Motor neuron (in vitro differentiated cells): ENCODE data around the gene SBK1. TPM values are rescaled to one million over a fixed set of nuclear protein-coding genes. Genes with fewer than 3 reads are reported as not detected.

ENCODE experiments used
- ATAC-seq, 8 experiments: fragments of 200-7000 bp; cut with Tn5 transposase; replicated peaks in 6 of 8; 2 replicates each; pipeline ENCODE4 v1.8.0; 2021; ENCODE audit warnings: mild to moderate bottlenecking in 8 of 8, moderate library complexity in 8 of 8
- H3K27ac ChIP-seq, 2 donors: fragments of 250-450 bp; sonication (Bioruptor Pico); 2 replicates each; pipeline ENCODE4 v1.9.0; 2021; ENCODE audit warnings: antibody characterized with exemption in 2 of 2, mild to moderate bottlenecking in 2 of 2, moderate library complexity in 1 of 2
- H3K4me1 ChIP-seq, 2 donors: fragments of 250-450 bp; sonication (Bioruptor Pico); replicated peaks in 1 of 2; 2 replicates each; pipeline ENCODE4 v1.6.1; 2021; ENCODE audit warnings: antibody characterized with exemption in 2 of 2, mild to moderate bottlenecking in 2 of 2, moderate library complexity in 1 of 2
- H3K4me3 ChIP-seq, 5 donors: fragments of 250-450 bp; sonication (Bioruptor Pico); 2 replicates each; pipeline ENCODE4 v1.9.0; 2021; ENCODE audit warnings: antibody characterized with exemption in 5 of 5, mild to moderate bottlenecking in 5 of 5, moderate library complexity in 4 of 5
- WGBS, 10 experiments: fragments of 450-650 bp; shearing (Covaris generic); methylation state at CpG; one replicate each; pipeline ENCODE4 v1.0.0; 2022; 5-methylcytosine and 5-hydroxymethylcytosine counted together
- in situ Hi-C, 9 experiments: fragments of 400-800 bp; cut with MboI; loops; one replicate each; pipeline ENCODE4 v1.15.0; 2021; ENCODE audit warnings: low sequenced_read_pairs in 9 of 9, low pct_unique_long_range_greater_than_20kb in 2 of 9; ENCODE audit not compliant: unreplicated experiment in 9 of 9
- total RNA-seq, 8 experiments: library from RNA; unstranded; fragments of 300-600 nt; gene quantifications; 2 replicates each; pipeline versions ENCODE4 v1.2.3 to v1.2.4, GENCODE V29; 2022

SBK1 gene
- total RNA-seq, 8 experiments from 2014 or later = 0.20 to 39.7 (median 19.3) TPM

DNA sequence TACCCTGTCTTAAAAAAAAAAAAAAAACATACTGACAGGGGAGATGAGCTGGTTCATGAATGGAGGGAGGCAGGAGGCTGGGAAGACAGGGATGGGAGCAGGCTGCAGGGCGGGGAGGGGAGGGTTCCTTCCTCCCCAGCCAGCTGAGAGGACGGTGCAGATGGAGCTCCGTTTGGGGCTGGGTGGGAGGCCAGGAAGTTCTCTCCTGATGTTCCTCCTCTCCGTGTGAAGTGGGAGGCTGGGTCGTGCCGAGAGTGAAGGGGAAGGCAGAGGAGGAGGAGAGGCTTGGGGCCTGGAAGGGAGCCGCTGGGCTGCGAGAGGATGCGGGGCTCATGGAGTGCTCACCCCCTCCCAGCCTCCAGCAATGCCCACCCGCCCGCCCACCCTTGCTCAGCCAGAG lies 21.3 kb downstream of the SBK1 start:
- in situ Hi-C loops = no loop called here
- Histone ChIP-seq H3K4me3 (no peak overlapping the region), H3K4me1 (no peaks in the 10 kb centered on the region), H3K27ac (no peak overlapping the region)
- WGBS, 10 experiments = 50% methylated on average over 3 of the region's 11 CpGs; no CpG with 5 or more reads in 9 of the 10 experiments
- ATAC-seq = no peak

DNA sequence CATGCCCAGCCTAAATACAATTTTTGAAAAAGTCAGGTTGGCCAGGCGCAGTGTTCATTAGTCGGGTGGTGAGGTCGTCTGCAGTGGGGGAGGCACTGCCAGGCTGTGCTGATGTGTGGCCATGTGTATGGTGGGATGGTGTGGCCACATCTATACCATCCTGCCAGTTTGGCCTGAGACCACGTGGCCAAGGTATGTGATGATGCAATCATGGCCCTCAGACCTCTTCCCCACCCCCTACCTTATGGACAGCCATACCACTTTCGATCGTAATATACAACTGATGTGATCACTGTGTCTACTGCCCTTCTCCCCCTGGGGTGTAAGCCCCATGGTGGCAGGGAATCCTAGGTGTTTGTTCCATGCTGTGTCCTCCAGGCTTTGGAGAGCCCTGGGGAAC lies 23.7 kb downstream of the SBK1 start:
- Histone ChIP-seq H3K4me1 (no peaks in the 10 kb centered on the region), H3K4me3 (no peak overlapping the region), H3K27ac (no peak overlapping the region)
- in situ Hi-C loops = no loop called here
- 73 to 92% (median 90%) methylated on average over 2 to 6 of the region's 6 CpGs; no CpG with 5 or more reads in 7 of the 10 experiments for WGBS, 10 experiments
- no peak for ATAC-seq

DNA sequence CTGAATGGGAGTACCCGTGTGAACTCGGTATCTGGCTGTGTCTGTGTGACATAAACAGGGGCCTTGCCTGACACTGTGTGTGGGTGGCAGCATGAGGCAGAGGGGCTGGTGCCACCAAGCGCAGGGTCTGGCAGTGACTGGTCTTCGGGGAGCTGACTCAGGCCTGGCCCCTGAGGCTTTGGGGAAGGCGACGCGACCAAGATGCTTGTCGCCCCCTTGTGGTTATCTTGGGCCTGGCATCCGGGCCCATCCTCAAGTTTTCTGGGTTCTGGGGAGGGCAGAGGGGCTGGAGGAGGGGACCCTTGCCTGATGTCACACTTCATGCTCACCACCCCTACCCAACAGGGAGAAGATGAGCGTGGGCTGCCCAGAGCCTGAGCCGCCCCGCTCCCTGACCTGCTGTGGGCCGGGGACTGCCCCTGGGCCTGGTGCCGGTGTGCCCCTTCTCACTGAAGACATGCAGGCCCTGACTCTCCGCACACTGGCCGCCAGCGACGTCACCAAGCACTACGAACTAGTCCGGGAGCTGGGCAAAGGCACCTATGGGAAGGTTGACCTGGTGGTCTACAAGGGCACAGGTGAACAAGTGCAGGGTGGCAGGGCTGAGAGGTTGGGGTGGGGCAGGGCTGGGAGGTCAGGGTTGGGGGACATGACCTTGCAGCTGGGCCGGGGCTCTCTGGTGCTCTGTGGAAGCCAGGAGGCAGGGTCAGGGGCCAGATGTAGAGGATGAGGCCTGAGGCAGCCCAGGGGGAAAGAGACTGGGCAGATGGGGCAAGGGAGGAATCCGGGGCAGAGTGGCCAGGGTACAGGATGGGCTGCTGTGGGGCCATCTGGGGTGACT lies 24.9 kb downstream of the SBK1 start:
- in situ Hi-C loops = no loop called here
- ATAC-seq = peak; percentile 46 to 88 (median 78)
- no peak overlapping the region for H3K27ac ChIP-seq

DNA sequence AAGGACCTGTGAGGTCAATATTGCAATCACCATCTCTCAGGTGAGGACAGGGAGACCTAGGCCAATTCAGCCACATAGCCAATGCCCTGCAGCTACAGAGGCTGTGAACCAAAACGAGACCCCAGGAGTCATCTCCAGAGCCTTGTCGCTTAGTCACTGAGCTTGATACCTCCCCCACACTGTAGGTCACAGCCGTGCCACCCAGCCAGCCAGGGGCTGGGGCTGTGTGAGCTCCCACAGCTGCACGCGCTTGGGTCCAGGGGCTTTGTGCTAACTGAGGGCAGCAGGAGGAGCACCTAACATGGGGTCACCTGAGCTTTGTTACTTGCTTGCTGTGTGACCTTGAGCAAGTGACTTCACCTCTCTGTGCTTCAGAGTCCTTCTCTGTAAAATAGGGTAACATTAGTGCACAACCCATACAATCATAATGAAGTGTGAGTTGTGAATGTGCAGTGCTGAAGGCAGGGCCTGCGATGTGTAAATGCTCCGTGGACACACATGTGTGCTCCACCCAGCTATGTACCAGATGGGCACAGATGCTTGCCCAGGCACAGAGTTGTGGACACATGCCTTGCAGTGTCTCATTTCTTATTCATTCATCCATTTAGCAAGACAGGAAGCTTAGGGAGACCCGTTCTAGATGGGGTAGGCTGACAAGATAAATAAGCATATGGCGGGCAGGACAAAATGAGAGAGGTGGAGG lies 25.9 kb downstream of the SBK1 start:
- in situ Hi-C loops = no loop called here
- WGBS, 10 experiments = 0 to 100% (median 65%) methylated on average over 1 to 2 of the region's 9 CpGs; no CpG with 5 or more reads in 6 of the 10 experiments
- Histone ChIP-seq H3K4me1 (no peaks in the 10 kb centered on the region), H3K4me3 (no peak overlapping the region), H3K27ac (no peak overlapping the region)
- ATAC-seq = peak in 3 of 8 experiments; percentile 7 to 68 (median 54)

More for the DNA sequence above, 24.9 kb downstream of the SBK1 start:
- H3K4me1 ChIP-seq = no peaks in the 10 kb centered on the region
- 0 to 56% (median 18%) methylated on average over 1 to 5 of the region's 22 CpGs; no CpG with 5 or more reads in 6 of the 10 experiments for WGBS, 10 experiments
- no peak overlapping the region for H3K4me3 ChIP-seq

DNA sequence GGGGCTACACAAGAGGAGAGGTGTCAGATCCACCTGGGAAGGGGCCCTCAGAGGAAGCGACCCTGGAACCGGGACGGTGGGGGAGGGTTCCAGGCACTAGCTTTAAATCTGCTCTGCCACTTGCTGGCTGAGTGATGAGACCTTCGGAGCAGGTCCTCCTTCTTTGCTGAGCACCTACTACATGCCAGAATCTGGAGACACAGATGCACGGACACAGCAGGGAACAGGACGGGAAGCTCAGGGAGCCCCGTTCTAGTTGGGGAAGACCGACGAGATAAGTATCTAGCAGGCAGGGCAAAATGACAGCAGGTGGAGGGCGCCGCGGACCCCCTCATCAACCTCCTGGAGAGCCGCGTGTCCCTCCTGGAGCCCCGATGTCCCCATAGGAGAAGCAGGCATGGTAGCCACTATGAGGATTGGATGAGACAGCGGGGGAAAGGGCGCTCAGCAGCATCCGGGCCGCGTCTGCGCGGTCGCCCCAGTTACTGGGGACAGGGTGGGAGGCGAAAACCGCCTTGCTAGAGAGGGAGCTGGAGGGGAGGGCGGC lies 27.2 kb downstream of the SBK1 start:
- no peaks in the 10 kb centered on the region for H3K4me1 ChIP-seq
- ATAC-seq = no peak
- H3K4me3 ChIP-seq = no peak overlapping the region
- no peak overlapping the region for H3K27ac ChIP-seq
- WGBS, 10 experiments = 0 to 97% (median 49%) methylated on average over 1 to 7 of the region's 26 CpGs; no CpG with 5 or more reads in 6 of the 10 experiments
- in situ Hi-C loops = no loop called here

DNA sequence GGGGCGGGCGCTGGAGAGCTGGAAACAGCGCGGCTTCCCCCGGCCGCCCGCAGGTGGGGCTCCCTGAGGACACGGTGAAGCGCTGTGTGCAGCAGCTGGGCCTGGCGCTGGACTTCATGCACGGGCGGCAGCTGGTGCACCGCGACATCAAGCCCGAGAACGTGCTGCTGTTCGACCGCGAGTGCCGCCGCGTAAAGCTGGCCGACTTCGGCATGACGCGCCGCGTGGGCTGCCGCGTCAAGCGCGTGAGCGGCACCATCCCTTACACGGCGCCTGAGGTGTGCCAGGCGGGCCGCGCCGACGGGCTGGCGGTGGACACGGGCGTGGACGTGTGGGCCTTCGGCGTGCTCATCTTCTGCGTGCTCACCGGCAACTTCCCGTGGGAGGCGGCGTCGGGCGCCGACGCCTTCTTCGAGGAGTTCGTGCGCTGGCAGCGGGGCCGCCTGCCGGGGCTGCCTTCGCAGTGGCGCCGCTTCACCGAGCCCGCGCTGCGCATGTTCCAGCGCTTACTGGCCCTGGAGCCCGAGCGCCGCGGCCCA lies 27.8 kb downstream of the SBK1 start:
- WGBS, 10 experiments = 94 to 100% (median 97%) methylated on average over 4 to 15 of the region's 73 CpGs; no CpG with 5 or more reads in 7 of the 10 experiments
- Histone ChIP-seq H3K4me1 (no peaks in the 10 kb centered on the region), H3K27ac (no peak overlapping the region), H3K4me3 (no peak overlapping the region)
- ATAC-seq = no peak
- in situ Hi-C loops = no loop called here

DNA sequence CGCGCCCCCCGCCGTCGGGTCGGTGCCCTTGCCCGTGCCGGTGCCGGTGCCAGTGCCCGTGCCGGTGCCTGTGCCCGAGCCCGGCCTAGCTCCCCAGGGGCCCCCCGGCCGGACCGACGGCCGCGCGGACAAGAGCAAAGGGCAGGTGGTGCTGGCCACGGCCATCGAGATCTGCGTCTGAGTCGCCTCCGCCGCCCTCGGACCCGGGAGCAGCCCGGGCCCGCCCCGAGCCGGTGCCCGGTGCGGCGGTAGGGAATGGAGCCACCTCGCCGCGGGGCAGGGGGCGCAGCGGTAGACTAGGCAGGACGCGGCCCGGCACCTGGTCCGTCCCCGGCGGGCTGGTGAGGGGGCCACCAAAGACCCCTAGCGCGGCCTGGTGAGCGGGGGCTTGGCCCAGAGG lies 28.4 kb downstream of the SBK1 start:
- no peak for ATAC-seq
- Histone ChIP-seq H3K4me1 (no peaks in the 10 kb centered on the region), H3K27ac (no peak overlapping the region), H3K4me3 (no peak overlapping the region)
- in situ Hi-C loops = no loop called here
- WGBS, 10 experiments = 93 to 100% methylated on average over 2 to 9 of the region's 49 CpGs; no CpG with 5 or more reads in 8 of the 10 experiments

DNA sequence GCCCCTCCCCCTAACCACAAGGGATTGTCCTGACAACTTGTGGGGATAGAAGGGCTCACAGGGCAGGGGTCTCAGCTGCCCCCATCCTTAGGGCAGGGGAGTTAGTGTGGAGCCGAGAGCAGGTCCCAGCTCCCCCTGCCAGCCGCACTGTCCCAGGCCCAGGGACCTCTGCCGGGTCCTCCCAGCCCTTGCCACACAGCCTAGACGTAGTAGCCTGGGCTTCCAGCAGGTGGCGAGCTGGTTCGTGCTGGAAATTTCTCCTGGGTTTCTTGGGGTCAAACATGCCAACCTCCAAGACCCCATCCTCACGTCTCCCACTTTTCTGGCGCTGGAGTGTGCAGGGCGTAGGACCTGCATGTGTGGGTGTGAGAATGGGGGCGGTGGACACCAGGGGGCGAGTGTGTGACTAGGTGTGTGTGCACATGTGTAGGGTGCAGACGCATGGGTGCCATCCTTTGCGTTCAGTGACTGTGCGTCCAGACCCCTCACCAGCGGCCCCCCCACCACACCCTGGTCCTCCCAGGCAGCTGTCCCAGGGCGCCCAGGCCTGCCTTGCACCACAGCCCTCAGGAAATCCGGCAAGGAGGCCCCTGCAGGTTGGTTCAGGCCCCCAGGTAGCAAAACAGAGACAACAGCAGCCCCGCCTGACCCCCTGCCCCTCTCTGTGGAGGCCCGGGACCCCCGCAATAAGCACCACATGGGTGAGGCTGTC lies 29.5 kb downstream of the SBK1 start:
- peak in 7 of 8 experiments; percentile 24 to 77 (median 34) for ATAC-seq
- Histone ChIP-seq H3K4me1 (no peaks in the 10 kb centered on the region), H3K4me3 (no peak overlapping the region), H3K27ac (no peak overlapping the region)
- 40 to 60% methylated on average over 1 to 2 of the region's 20 CpGs; no CpG with 5 or more reads in 8 of the 10 experiments for WGBS, 10 experiments
- in situ Hi-C loops = no loop called here

DNA sequence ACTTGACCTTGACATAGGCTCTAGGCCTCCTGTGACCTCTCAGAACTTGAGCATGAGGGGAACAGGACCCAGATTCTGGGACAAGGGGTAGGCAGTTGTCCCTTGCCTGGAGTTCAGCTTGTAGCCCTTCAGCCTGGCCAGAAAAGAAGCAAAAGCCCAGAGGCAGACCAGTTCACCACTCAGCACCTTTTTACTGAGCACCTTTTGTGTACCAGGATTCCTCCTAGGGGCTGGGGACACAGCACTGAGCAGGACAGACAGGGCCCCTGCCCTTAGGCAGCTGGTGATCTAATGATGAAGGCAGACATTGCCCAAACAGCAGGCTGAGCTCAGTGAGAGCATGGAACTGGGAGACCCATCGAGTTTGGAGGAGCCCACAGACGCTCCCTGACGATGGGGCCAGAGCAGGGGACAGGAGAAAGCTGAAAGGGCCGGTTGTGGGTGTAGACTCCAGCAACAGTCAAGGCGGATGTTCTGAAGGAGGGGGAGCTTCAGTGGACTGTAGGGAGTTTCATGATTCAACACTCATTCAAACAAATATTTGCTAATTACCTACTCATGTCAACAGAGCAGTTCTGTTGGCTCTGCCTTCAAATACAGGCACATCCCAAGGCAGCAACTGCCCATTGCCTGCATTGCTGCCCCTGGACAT lies 32.0 kb downstream of the SBK1 start:
- H3K4me3 ChIP-seq = no peak overlapping the region
- no peak overlapping the region for H3K27ac ChIP-seq
- WGBS, 10 experiments = 67 to 100% (median 83%) methylated on average over 1 to 4 of the region's 5 CpGs; no CpG with 5 or more reads in 6 of the 10 experiments
- no peaks in the 10 kb centered on the region for H3K4me1 ChIP-seq
- peak in 4 of 8 experiments; percentile 37 to 77 (median 61) for ATAC-seq
- in situ Hi-C loops = no loop called here

DNA sequence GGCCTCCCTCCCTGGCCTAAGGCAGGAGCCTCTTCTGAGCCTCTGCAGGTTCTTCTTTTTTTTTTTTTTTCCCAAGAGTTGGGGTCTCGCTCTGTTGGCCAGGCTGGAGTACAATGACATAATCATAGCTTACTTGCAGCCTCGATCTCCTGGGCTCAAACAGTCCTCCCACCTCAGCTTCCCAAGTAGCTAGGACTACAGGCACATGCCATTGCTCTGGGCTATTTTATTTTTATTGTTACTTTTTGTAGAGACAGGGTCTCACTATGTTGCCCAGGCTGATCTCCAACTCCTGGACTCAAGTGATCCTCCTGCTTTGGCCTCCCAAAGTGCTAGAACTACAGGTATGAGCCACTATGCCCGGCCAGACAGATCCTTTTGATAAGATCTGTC lies 32.6 kb downstream of the SBK1 start:
- no peak overlapping the region for H3K27ac ChIP-seq
- in situ Hi-C loops = no loop called here
- no peak for ATAC-seq
- H3K4me1 ChIP-seq = no peaks in the 10 kb centered on the region
- H3K4me3 ChIP-seq = no peak overlapping the region
- 40 to 100% (median 75%) methylated on average over 1 to 3 of the region's 3 CpGs; no CpG with 5 or more reads in 2 of the 10 experiments for WGBS, 10 experiments

DNA sequence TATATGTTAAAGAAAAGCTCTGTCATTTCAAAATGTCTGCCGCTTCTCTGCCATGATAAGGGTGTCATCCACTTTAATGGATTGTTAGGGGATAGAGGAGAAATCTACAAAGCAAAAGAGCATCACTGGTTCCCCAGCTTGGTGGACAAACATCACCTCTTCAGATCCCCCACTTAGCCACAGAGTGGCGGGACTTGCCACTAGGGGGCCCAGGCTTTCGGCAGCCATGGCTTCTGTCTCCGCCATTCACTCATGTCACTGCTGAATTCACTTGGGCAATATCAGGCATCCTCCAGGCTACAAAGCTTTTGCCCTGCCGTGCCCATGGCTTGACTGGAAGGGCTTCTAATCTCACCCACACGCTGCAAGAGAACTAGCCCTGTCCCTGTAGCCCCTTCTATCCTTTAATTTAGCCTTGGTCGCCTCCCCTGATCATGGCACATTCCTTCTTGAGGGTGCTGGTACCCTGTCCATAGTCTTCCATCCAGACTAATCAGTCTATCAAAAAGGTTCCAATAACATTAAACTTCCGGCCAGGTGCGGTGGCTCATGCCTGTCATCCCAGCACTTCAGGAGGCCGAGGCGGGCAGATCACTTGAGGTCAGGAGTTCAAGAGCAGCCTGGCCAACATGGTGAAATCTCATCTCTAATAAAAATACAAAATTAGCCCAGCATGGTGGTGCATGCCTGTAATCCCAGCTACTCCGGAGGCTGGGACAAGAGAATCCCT lies 34.7 kb downstream of the SBK1 start:
- H3K4me1 ChIP-seq = peaks cover 3 to 4% of the 10 kb centered on the region in 2 donors
- in situ Hi-C loops = no loop called here
- ATAC-seq = peak; percentile 35 to 94 (median 48)
- H3K4me3 ChIP-seq = no peak overlapping the region
- WGBS, 10 experiments = 0 to 92% (median 74%) methylated on average over 1 to 11 of the region's 12 CpGs
- no peak overlapping the region for H3K27ac ChIP-seq
